Adrenal gland (tissue), 12 donors: ENCODE results near the gene APAF1. TPM values are rescaled to one million over a fixed set of nuclear protein-coding genes. Genes with fewer than 3 reads are reported as not detected.

Experiments used
- DNase-seq, 7 donors: peaks; one replicate each; pipeline ENCODE4 v3.0.0-alpha.2; 2019 to 2020
- H3K27ac ChIP-seq, 5 donors: fragments of 200-600 bp; sonication (generic) in 4 of 5; 1 replicate in 3 of 5; 2 replicates in 2 of 5; pipeline versions ENCODE4 v1.5.1 to v1.8.0; 2016 to 2020; ENCODE audit warnings: mild to moderate bottlenecking in 1 of 5
- H3K27me3 ChIP-seq: fragments of 200-600 bp; 2 replicates; pipeline ENCODE4 v1.8.0; 2021
- H3K36me3 ChIP-seq, 2 donors: fragments of 200-600 bp; replicated peaks in 1 of 2; 1 replicate in 1 of 2; 2 replicates in 1 of 2; pipeline versions ENCODE4 v1.5.1 to v1.8.0; 2018 to 2022
- H3K4me1 ChIP-seq, 2 donors: fragments of 200-600 bp; replicated peaks in 1 of 2; 1 replicate in 1 of 2; 2 replicates in 1 of 2; pipeline versions ENCODE4 v1.5.1 to v1.8.0; 2018 to 2021
- H3K4me3 ChIP-seq, 4 donors: fragments of 200-600 bp; sonication (generic) in 3 of 4; one replicate each; pipeline ENCODE4 v1.5.1; 2016 to 2018
- H3K9me3 ChIP-seq, 3 donors: fragments of 200-600 bp; sonication (generic) in 1 of 3; replicated peaks in 1 of 3; 1 replicate in 2 of 3; 2 replicates in 1 of 3; pipeline versions ENCODE4 v1.5.1 to v1.8.0; 2016 to 2021
- CTCF ChIP-seq, 6 experiments: fragments of 450-650 bp in 4 of 6; fragments of 200-600 bp in 2 of 6; sonication (generic) in 1 of 6; IDR thresholded peaks; 1 replicate in 5 of 6; 2 replicates in 1 of 6; pipeline versions ENCODE4 v1.5.1 to v1.8.0; 2016 to 2021; ENCODE audit warnings: antibody characterized with exemption in 6 of 6, mild to moderate bottlenecking in 2 of 6, moderate library complexity in 1 of 6
- POLR2A ChIP-seq, 2 donors: fragments of 450-650 bp; IDR thresholded peaks; one replicate each; pipeline ENCODE4 v1.6.1; 2017; ENCODE audit warnings: antibody characterized with exemption in 2 of 2, mild to moderate bottlenecking in 2 of 2, moderate library complexity in 1 of 2
- WGBS, 4 donors: extraction: QIAGEN DNeasy Blood & Tissue Kit in 2 of 4; methylation state at CpG; one replicate each; pipeline versions ENCODE4 v1.1.5 to v1.1.7; 2013 to 2017; 5-methylcytosine and 5-hydroxymethylcytosine counted together
- intact Hi-C, 2 donors: fragments of 100-400 bp; cut with DNase I; formaldehyde crosslinking; loops; one replicate each; pipeline versions ENCODE4 v1.14.1 to v1.15.0; 2022 to 2023
- polyA plus RNA-seq, 3 donors: library from polyadenylated mRNA; stranded (reverse); fragments of 200-250 nt in 2 of 3; fragments of 350-450 nt in 1 of 3; fragmentation: Illumina TruSeq in 1 of 3; extraction: RNeasy Lipid Tissue Mini Kit (QIAGEN cat#74804) in 1 of 3; gene quantifications; one replicate each; pipeline ENCODE4 v1.2.3, GENCODE V29; 2013 to 2014
- total RNA-seq, 9 donors: library from RNA; depleted of rRNA in 4 of 9; stranded (reverse); fragments of >200 nt in 4 of 9; fragments of 120-200 nt in 1 of 9; fragmentation: NEBNext Ultra II Directional in 1 of 9; extraction: Animal tissue kit (Norgen Biotek cat#: 25700) in 1 of 9; gene quantifications; one replicate each; pipeline versions ENCODE4 v1.1.0 to v1.2.4, GENCODE V29; 2013 to 2023
- donor health status: healthy with polysubstance abuse.
- donor health status: Bipolar disorder and iron deficiency.
- donor health status: DM: yes; HTN: yes; CAD: no.
- donor health status: DM: no; HTN: no; CAD: no.
- donor health status: DM: no; HTN: no; CAD: no.
- donor health status: DM: yes; HTN: yes; CAD: no.

Gene APAF1
- total and polyA plus RNA-seq, 12 donors, result 2.8 to 16.5 (median 7.4) TPM

GRCh38 chr12:98679611-98680005, 34.5 kb downstream of the APAF1 start:
- intact Hi-C loops, result no loop called here
- no peak for DNase-seq
- 80 to 96% (median 93%) methylated on average over 1 to 15 of the region's 15 CpGs for WGBS, 4 donors
- no peaks in the 10 kb centered on the region for H3K4me1 ChIP-seq
- peaks cover 0 to 46% of the 10 kb centered on the region in 2 donors for H3K36me3 ChIP-seq
- TF ChIP-seq CTCF (IDR thresholded peaks at IDR 0.05) (no peak), POLR2A (IDR thresholded peaks at IDR 0.05) (no peak)
- H3K27me3 ChIP-seq, result no peaks in the 10 kb centered on the region
- H3K4me3 ChIP-seq, result no peak overlapping the region
- H3K9me3 ChIP-seq, result no peaks in the 10 kb centered on the region
- no peak overlapping the region for H3K27ac ChIP-seq

- 93 to 96% (median 96%) methylated on average over 2 of the region's 2 CpGs for WGBS, 4 donors
- H3K4me3 ChIP-seq, result no peak overlapping the region
- TF ChIP-seq CTCF (IDR thresholded peaks at IDR 0.05) (no peak), POLR2A (IDR thresholded peaks at IDR 0.05) (no peak)
- no peaks in the 10 kb centered on the region for H3K27me3 ChIP-seq
- no peak for DNase-seq
- H3K27ac ChIP-seq, result no peak overlapping the region
- H3K9me3 ChIP-seq, result no peaks in the 10 kb centered on the region
- H3K36me3 ChIP-seq, result peaks cover 0 to 38% of the 10 kb centered on the region in 2 donors
- no peaks in the 10 kb centered on the region for H3K4me1 ChIP-seq
- intact Hi-C loops, result no loop called here
These were observed 39.1 kb downstream of the APAF1 start for GRCh38 chr12:98684199-98684598.

- Histone ChIP-seq H3K36me3 (peaks cover 0 to 20% of the 10 kb centered on the region in 2 donors), H3K4me1 (no peaks in the 10 kb centered on the region), H3K27me3 (no peaks in the 10 kb centered on the region), H3K9me3 (no peaks in the 10 kb centered on the region), H3K4me3 (no peak overlapping the region), H3K27ac (no peak overlapping the region)
- TF ChIP-seq CTCF (IDR thresholded peaks at IDR 0.05) (no peak), POLR2A (IDR thresholded peaks at IDR 0.05) (no peak)
- 81 to 88% (median 84%) methylated on average over 2 of the region's 2 CpGs for WGBS, 4 donors
- DNase-seq, result no peak
- intact Hi-C loops, result no loop called here
These were observed 41.5 kb downstream of the APAF1 start for GRCh38 chr12:98686603-98687002.

GRCh38 chr12:98691351-98691750, 46.3 kb downstream of the APAF1 start:
- H3K36me3 ChIP-seq, result no peaks in the 10 kb centered on the region
- no peak for TF ChIP-seq POLR2A (IDR thresholded peaks at IDR 0.05)
- TF ChIP-seq CTCF (IDR thresholded peaks at IDR 0.05), result no peak
- H3K4me3 ChIP-seq, result no peak overlapping the region

More at GRCh38 chr12:98691351-98691750, 46.3 kb downstream of the APAF1 start:
- Histone ChIP-seq H3K27me3 (no peaks in the 10 kb centered on the region), H3K27ac (no peak overlapping the region), H3K4me1 (no peaks in the 10 kb centered on the region), H3K9me3 (no peaks in the 10 kb centered on the region)
- intact Hi-C loops, result loop anchor here in 1 of 2 donors (10.0 kb wide), 1 partner anchor 313 kb away; no protein-coding TSS in a partner anchor
- DNase-seq, result no peak
